ENCODE measurements around the gene SLC24A3.

DNA sequence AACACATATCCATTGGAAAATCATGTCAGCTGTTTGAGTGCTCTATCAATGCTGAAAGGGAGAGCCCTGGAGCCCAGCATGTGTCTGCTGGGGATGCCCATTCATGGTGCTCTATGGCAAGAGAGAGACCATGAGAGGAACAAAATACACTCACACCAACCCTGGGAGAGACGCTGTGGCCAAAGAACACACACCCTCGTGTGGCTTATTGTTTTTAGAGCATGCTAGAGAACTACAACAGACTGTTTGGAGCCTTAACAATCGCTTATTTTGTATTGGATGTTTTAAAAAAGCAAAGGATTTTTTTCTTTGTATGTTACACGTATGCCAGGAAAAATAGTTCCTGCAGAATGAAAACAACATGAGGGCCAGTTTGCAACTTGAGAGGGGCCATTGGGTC, 151.0 kb downstream of the SLC24A3 start:
- TF ChIP-seq, protein P1, sequence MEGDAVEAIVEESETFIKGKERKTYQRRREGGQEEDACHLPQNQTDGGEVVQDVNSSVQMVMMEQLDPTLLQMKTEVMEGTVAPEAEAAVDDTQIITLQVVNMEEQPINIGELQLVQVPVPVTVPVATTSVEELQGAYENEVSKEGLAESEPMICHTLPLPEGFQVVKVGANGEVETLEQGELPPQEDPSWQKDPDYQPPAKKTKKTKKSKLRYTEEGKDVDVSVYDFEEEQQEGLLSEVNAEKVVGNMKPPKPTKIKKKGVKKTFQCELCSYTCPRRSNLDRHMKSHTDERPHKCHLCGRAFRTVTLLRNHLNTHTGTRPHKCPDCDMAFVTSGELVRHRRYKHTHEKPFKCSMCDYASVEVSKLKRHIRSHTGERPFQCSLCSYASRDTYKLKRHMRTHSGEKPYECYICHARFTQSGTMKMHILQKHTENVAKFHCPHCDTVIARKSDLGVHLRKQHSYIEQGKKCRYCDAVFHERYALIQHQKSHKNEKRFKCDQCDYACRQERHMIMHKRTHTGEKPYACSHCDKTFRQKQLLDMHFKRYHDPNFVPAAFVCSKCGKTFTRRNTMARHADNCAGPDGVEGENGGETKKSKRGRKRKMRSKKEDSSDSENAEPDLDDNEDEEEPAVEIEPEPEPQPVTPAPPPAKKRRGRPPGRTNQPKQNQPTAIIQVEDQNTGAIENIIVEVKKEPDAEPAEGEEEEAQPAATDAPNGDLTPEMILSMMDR (IDR thresholded peaks at IDR 0.05), result no peak
- no peak for TF ChIP-seq POLR2A (IDR thresholded peaks at IDR 0.05)

All from heart left ventricle (tissue), 13 donors.